ENCODE data around the gene ATP6V1E1.
"Not testable (repeated sequence)": the region's sequence is repeated elsewhere in the genome, so short reads cannot be mapped to it uniquely, and the experiment has no call there.

Gene ATP6V1E1

GRCh38 chr22:17642357-17642756, 13.8 kb upstream of the ATP6V1E1 start:
- not testable (repeated sequence) for H3K27ac Mint-ChIP-seq; H3K27me3 Mint-ChIP-seq; ATAC-seq (replicated peaks); DNase-seq; H3K9me3 Mint-ChIP-seq; H3K4me3 Mint-ChIP-seq
- Mint-ChIP-seq H3K4me1 (ENCODE audit: low read depth in 2 of 2) (peaks cover 16 to 34% of the 10 kb centered on the region in 2 donors), H3K36me3 (ENCODE audit: insufficient read depth) (peaks cover 42% of the 10 kb centered on the region)

- Mint-ChIP-seq H3K4me3 (no peak overlapping the region), H3K27ac (no peak overlapping the region), H3K27me3 (no peaks in the 10 kb centered on the region), H3K4me1 (ENCODE audit: low read depth in 2 of 2) (peaks cover 16 to 34% of the 10 kb centered on the region in 2 donors), H3K9me3 (no peaks in the 10 kb centered on the region), H3K36me3 (ENCODE audit: insufficient read depth) (peaks cover 42% of the 10 kb centered on the region)
- DNase-seq, result no peak
- no peak for ATAC-seq (replicated peaks)
Measured at GRCh38 chr22:17641269-17641668, 12.7 kb upstream of the ATP6V1E1 start.

GRCh38 chr22:17639247-17639741, 10.7 kb upstream of the ATP6V1E1 start:
- H3K4me1 Mint-ChIP-seq (ENCODE audit: low read depth in 2 of 2), result peaks cover 15 to 34% of the 10 kb centered on the region in 2 donors
- no peaks in the 10 kb centered on the region for H3K27me3 Mint-ChIP-seq
- peak in 2 of 3 experiments; percentile 4 to 47 for DNase-seq
- peaks cover 32% of the 10 kb centered on the region for H3K36me3 Mint-ChIP-seq (ENCODE audit: insufficient read depth)
- H3K9me3 Mint-ChIP-seq, result no peaks in the 10 kb centered on the region
- peak overlapping the region; percentile 99 to 100 for H3K27ac Mint-ChIP-seq
- H3K4me3 Mint-ChIP-seq, result peak overlapping the region; percentile 87
- peak; percentile 26 for ATAC-seq (replicated peaks)

- no peaks in the 10 kb centered on the region for H3K9me3 Mint-ChIP-seq
- peaks cover 15 to 34% of the 10 kb centered on the region in 2 donors for H3K4me1 Mint-ChIP-seq (ENCODE audit: low read depth in 2 of 2)
- H3K27me3 Mint-ChIP-seq, result no peaks in the 10 kb centered on the region
Measured at GRCh38 chr22:17638432-17639246, 10.1 kb upstream of the ATP6V1E1 start, which contains the start of gene BCL2L13. Gene BCL2L13, plus strand, starts transcription at chr22:17638757. Its CDS starts 16,955 bp downstream, at chr22:17655712.

GRCh38 chr22:17638182-17638431, 9.6 kb upstream of the ATP6V1E1 start:
- DNase-seq (peak in 1 of 3 experiments; percentile 13), ATAC-seq (replicated peaks) (peak; percentile 4)
- Mint-ChIP-seq H3K4me3 (peak overlapping the region; percentile 87), H3K4me1 (ENCODE audit: low read depth in 2 of 2) (peaks cover 15 to 34% of the 10 kb centered on the region in 2 donors), H3K9me3 (no peaks in the 10 kb centered on the region), H3K27me3 (no peaks in the 10 kb centered on the region), H3K27ac (peak overlapping the region; percentile 99 to 100), H3K36me3 (ENCODE audit: insufficient read depth) (peaks cover 30% of the 10 kb centered on the region)

More at GRCh38 chr22:17638432-17639246, 10.1 kb upstream of the ATP6V1E1 start, which contains the start of gene BCL2L13:
- Mint-ChIP-seq H3K4me3 (peak within 1 kb of the TSS; percentile 87), H3K27ac (peak within 1 kb of the TSS; percentile 99 to 100), H3K36me3 (ENCODE audit: insufficient read depth) (peaks cover 30% of the 10 kb centered on the region)
- peak; percentile 94 for ATAC-seq (replicated peaks)
- DNase-seq, result peak; percentile 78 to 83 (median 83)

GRCh38 chr22:17637490-17638181, 9.1 kb upstream of the ATP6V1E1 start:
- peak overlapping the region; percentile 99 to 100 for H3K27ac Mint-ChIP-seq
- H3K36me3 Mint-ChIP-seq (ENCODE audit: insufficient read depth), result peaks cover 30% of the 10 kb centered on the region
- no peaks in the 10 kb centered on the region for H3K9me3 Mint-ChIP-seq
- peaks cover 15 to 29% of the 10 kb centered on the region in 2 donors for H3K4me1 Mint-ChIP-seq (ENCODE audit: low read depth in 2 of 2)
- DNase-seq (no peak), ATAC-seq (replicated peaks) (no peak)
- peak overlapping the region; percentile 87 for H3K4me3 Mint-ChIP-seq
- no peaks in the 10 kb centered on the region for H3K27me3 Mint-ChIP-seq

GRCh38 chr22:17636850-17637249, 8.3 kb upstream of the ATP6V1E1 start:
- not testable (repeated sequence) for H3K27me3 Mint-ChIP-seq; H3K4me3 Mint-ChIP-seq; H3K9me3 Mint-ChIP-seq; ATAC-seq (replicated peaks); H3K27ac Mint-ChIP-seq; DNase-seq
- Mint-ChIP-seq H3K4me1 (ENCODE audit: low read depth in 2 of 2) (peaks cover 15 to 25% of the 10 kb centered on the region in 2 donors), H3K36me3 (ENCODE audit: insufficient read depth) (peaks cover 28% of the 10 kb centered on the region)

- H3K27me3 Mint-ChIP-seq, result no peaks in the 10 kb centered on the region
- DNase-seq (no peak), ATAC-seq (replicated peaks) (no peak)
- peaks cover 17% of the 10 kb centered on the region for H3K36me3 Mint-ChIP-seq (ENCODE audit: insufficient read depth)
- H3K27ac Mint-ChIP-seq, result no peak overlapping the region
- H3K4me3 Mint-ChIP-seq, result no peak overlapping the region
- H3K4me1 Mint-ChIP-seq (ENCODE audit: low read depth in 2 of 2), result peaks cover 11 to 20% of the 10 kb centered on the region in 2 donors
- H3K9me3 Mint-ChIP-seq, result no peaks in the 10 kb centered on the region
Measured at GRCh38 chr22:17634696-17635095, 6.1 kb upstream of the ATP6V1E1 start.

- peaks cover 11% of the 10 kb centered on the region for H3K36me3 Mint-ChIP-seq (ENCODE audit: insufficient read depth)
- H3K4me3 Mint-ChIP-seq, result no peak overlapping the region
- H3K9me3 Mint-ChIP-seq, result no peaks in the 10 kb centered on the region
- ATAC-seq (replicated peaks), result no peak
- no peak for DNase-seq
- no peaks in the 10 kb centered on the region for H3K27me3 Mint-ChIP-seq
- peaks cover 8 to 18% of the 10 kb centered on the region in 2 donors for H3K4me1 Mint-ChIP-seq (ENCODE audit: low read depth in 2 of 2)
- no peak overlapping the region for H3K27ac Mint-ChIP-seq
Measured at GRCh38 chr22:17633998-17634323, 5.4 kb upstream of the ATP6V1E1 start.

GRCh38 chr22:17633217-17633997, 4.9 kb upstream of the ATP6V1E1 start:
- H3K36me3 Mint-ChIP-seq (ENCODE audit: insufficient read depth), result peaks cover 11% of the 10 kb centered on the region
- no peak for ATAC-seq (replicated peaks)

GRCh38 chr22:17631076-17631565, 2.6 kb upstream of the ATP6V1E1 start:
- DNase-seq (no peak), ATAC-seq (replicated peaks) (no peak)
- Mint-ChIP-seq H3K4me3 (no peak overlapping the region), H3K4me1 (ENCODE audit: low read depth in 2 of 2) (peaks cover 6 to 9% of the 10 kb centered on the region in 2 donors), H3K36me3 (ENCODE audit: insufficient read depth) (peaks cover 18% of the 10 kb centered on the region), H3K27ac (no peak overlapping the region), H3K27me3 (no peaks in the 10 kb centered on the region), H3K9me3 (no peaks in the 10 kb centered on the region)

More at GRCh38 chr22:17633217-17633997, 4.9 kb upstream of the ATP6V1E1 start:
- Mint-ChIP-seq H3K4me3 (no peak overlapping the region), H3K9me3 (no peaks in the 10 kb centered on the region), H3K4me1 (ENCODE audit: low read depth in 2 of 2) (peaks cover 11 to 15% of the 10 kb centered on the region in 2 donors), H3K27me3 (no peaks in the 10 kb centered on the region), H3K27ac (no peak overlapping the region)
- DNase-seq, result no peak

- Mint-ChIP-seq H3K4me1 (ENCODE audit: low read depth in 2 of 2) (peaks cover 13 to 20% of the 10 kb centered on the region in 2 donors), H3K27ac (no peak overlapping the region), H3K36me3 (ENCODE audit: insufficient read depth) (peaks cover 33% of the 10 kb centered on the region), H3K27me3 (no peaks in the 10 kb centered on the region), H3K9me3 (no peaks in the 10 kb centered on the region), H3K4me3 (peak overlapping the region; percentile 46 to 94)
- ATAC-seq (replicated peaks), result no peak
- no peak for DNase-seq
Measured at GRCh38 chr22:17629641-17630040, 1.1 kb upstream of the ATP6V1E1 start.

GRCh38 chr22:17629173-17629489, 582 bp upstream of the ATP6V1E1 start:
- DNase-seq, result no peak
- H3K36me3 Mint-ChIP-seq (ENCODE audit: insufficient read depth), result peaks cover 36% of the 10 kb centered on the region
- ATAC-seq (replicated peaks), result no peak
- H3K27me3 Mint-ChIP-seq, result no peaks in the 10 kb centered on the region
- peak overlapping the region; percentile 90 to 94 for H3K4me3 Mint-ChIP-seq
- H3K4me1 Mint-ChIP-seq (ENCODE audit: low read depth in 2 of 2), result peaks cover 14 to 22% of the 10 kb centered on the region in 2 donors
- H3K27ac Mint-ChIP-seq, result peak overlapping the region; percentile 99
- no peaks in the 10 kb centered on the region for H3K9me3 Mint-ChIP-seq

Data from effector memory CD8-positive, alpha-beta T cell (primary cell).